CD14-positive monocyte (primary cell): ENCODE measurements around the gene METAP1D. TPM values are rescaled to one million over a fixed set of nuclear protein-coding genes. Genes with fewer than 3 reads are reported as not detected.
A peak's percentile ranks its signal among the peaks of the same experiment; 100 is the strongest.

Source experiments
- DNase-seq, 3 donors: peaks; one replicate each; pipeline ENCODE4 v3.0.0-alpha.2; 2011 to 2022
- H2AFZ ChIP-seq: 2 replicates; pipeline ENCODE4 v1.6.0; 2012; ENCODE audit warnings: mild to moderate bottlenecking, low read depth, low read length, inconsistent platforms; ENCODE audit not compliant: insufficient read depth, poor library complexity, severe bottlenecking
- H3K27ac ChIP-seq, 2 donors: 1 replicate in 1 of 2; 2 replicates in 1 of 2; pipeline ENCODE4 v1.5.1; 2012 to 2013; ENCODE audit warnings: low read length in 2 of 2, control low read depth in 1 of 2, inconsistent platforms in 1 of 2, low read depth in 1 of 2, mild to moderate bottlenecking in 1 of 2
- H3K27me3 ChIP-seq, 2 donors: one replicate each; pipeline versions ENCODE4 v1.6.0 to v1.6.1; 2011 to 2013; ENCODE audit warnings: low read length in 2 of 2; ENCODE audit not compliant: control insufficient read depth in 2 of 2, insufficient read depth in 2 of 2
- H3K36me3 ChIP-seq, 2 donors: replicated peaks in 1 of 2; 1 replicate in 1 of 2; 2 replicates in 1 of 2; pipeline versions ENCODE4 v1.5.1 to v1.6.1; 2012 to 2013; ENCODE audit warnings: low read length in 2 of 2, control low read depth in 1 of 2, inconsistent platforms in 1 of 2, mild to moderate bottlenecking in 1 of 2; ENCODE audit not compliant: insufficient read depth in 2 of 2, control insufficient read depth in 1 of 2
- H3K4me1 ChIP-seq, 2 donors: 1 replicate in 1 of 2; 2 replicates in 1 of 2; pipeline versions ENCODE4 v1.5.1 to v1.6.1; 2012 to 2013; ENCODE audit warnings: low read length in 2 of 2, control low read depth in 1 of 2, inconsistent platforms in 1 of 2, mild to moderate bottlenecking in 1 of 2, moderate library complexity in 1 of 2; ENCODE audit not compliant: insufficient read depth in 2 of 2, control insufficient read depth in 1 of 2
- H3K4me2 ChIP-seq: replicated peaks from 2 replicates; pipeline ENCODE3; 2012; ENCODE audit warnings: low read length, moderate library complexity, mild to moderate bottlenecking; ENCODE audit not compliant: poor library complexity, severe bottlenecking; ENCODE audit errors: extremely low read depth
- H3K4me3 ChIP-seq, 3 experiments: fragments of 200-600 bp in 1 of 3; sonication (generic) in 1 of 3; replicated peaks in 1 of 3; 1 replicate in 2 of 3; 2 replicates in 1 of 3; pipeline ENCODE4 v1.5.1; 2011 to 2013; ENCODE audit warnings: low read length in 3 of 3, mild to moderate bottlenecking in 3 of 3, control low read depth in 2 of 3, low read depth in 2 of 3, inconsistent platforms in 1 of 3, moderate library complexity in 1 of 3
- H3K79me2 ChIP-seq: 2 replicates; pipeline ENCODE4 v1.6.0; 2012; ENCODE audit warnings: mild to moderate bottlenecking, control low read depth, inconsistent platforms, low read length, moderate library complexity; ENCODE audit not compliant: insufficient read depth
- H3K9ac ChIP-seq: 2 replicates; pipeline ENCODE4 v1.6.0; 2017; ENCODE audit warnings: low read length, mild to moderate bottlenecking; ENCODE audit not compliant: insufficient read depth, poor library complexity, severe bottlenecking
- H3K9me3 ChIP-seq, 2 donors: replicated peaks in 1 of 2; 1 replicate in 1 of 2; 2 replicates in 1 of 2; pipeline versions ENCODE4 v1.5.1 to v1.6.1; 2012 to 2013; ENCODE audit warnings: low read length in 2 of 2, control low read depth in 1 of 2; ENCODE audit not compliant: control insufficient read depth in 1 of 2, insufficient read depth in 1 of 2
- H4K20me1 ChIP-seq: 2 replicates; pipeline ENCODE4 v1.6.0; 2012; ENCODE audit warnings: mild to moderate bottlenecking, low read length, control low read depth, moderate library complexity; ENCODE audit not compliant: insufficient read depth
- H3K27ac Mint-ChIP-seq, 7 donors: one replicate each; pipeline ENCODE4 v1.8.0; 2020; ENCODE audit warnings: mild to moderate bottlenecking in 7 of 7, mixed read lengths in 7 of 7, moderate library complexity in 6 of 7, inconsistent platforms in 2 of 7
- H3K27me3 Mint-ChIP-seq, 3 donors: one replicate each; pipeline ENCODE4 v1.8.0; 2021 to 2022; ENCODE audit warnings: low read depth in 3 of 3, mild to moderate bottlenecking in 3 of 3, mixed read lengths in 3 of 3, moderate library complexity in 3 of 3, inconsistent platforms in 1 of 3
- H3K36me3 Mint-ChIP-seq, 2 donors: one replicate each; pipeline ENCODE4 v1.8.0; 2020; ENCODE audit warnings: mixed read lengths in 2 of 2, inconsistent platforms in 1 of 2, mild to moderate bottlenecking in 1 of 2
- H3K4me1 Mint-ChIP-seq: one replicate; pipeline ENCODE4 v1.8.0; 2020; ENCODE audit warnings: mild to moderate bottlenecking, mixed read lengths
- H3K4me3 Mint-ChIP-seq, 2 donors: one replicate each; pipeline ENCODE4 v1.8.0; 2020; ENCODE audit warnings: mild to moderate bottlenecking in 2 of 2, mixed read lengths in 2 of 2, moderate library complexity in 1 of 2
- H3K9me3 Mint-ChIP-seq, 7 donors: one replicate each; pipeline ENCODE4 v1.8.0; 2020 to 2022; ENCODE audit warnings: mixed read lengths in 7 of 7, mild to moderate bottlenecking in 6 of 7, moderate library complexity in 6 of 7, inconsistent platforms in 2 of 7
- WGBS: methylation state at CpG from one replicate; pipeline ENCODE4 v1.1.5; 2013; ENCODE audit warnings: missing lambda C conversion rate; ENCODE audit not compliant: insufficient coverage; 5-methylcytosine and 5-hydroxymethylcytosine counted together
- intact Hi-C, 2 donors: fragments of 100-400 bp; cut with micrococcal nuclease; formaldehyde crosslinking; loops; one replicate each; pipeline versions ENCODE4 v1.15.0 to v1.15.1; 2023
- polyA minus RNA-seq: library from RNA; depleted of rRNA, polyadenylated mRNA; stranded (reverse); fragments of >200 nt; gene quantifications from 2 replicates; pipeline ENCODE4 v1.2.3, GENCODE V29; 2012
- polyA plus RNA-seq, 3 donors: library from polyadenylated mRNA; depleted of rRNA in 1 of 3; unstranded in 2 of 3; stranded (reverse) in 1 of 3; fragments of 300-500 nt in 2 of 3; fragments of >200 nt in 1 of 3; fragmentation: Illumina TruSeq in 2 of 3; gene quantifications; 1 replicate in 2 of 3; 2 replicates in 1 of 3; pipeline ENCODE4 v1.2.3, GENCODE V29; 2012 to 2021
- total RNA-seq, 12 experiments: library from RNA in 1 of 12; stranded (reverse) in 1 of 12; fragments of 120-200 nt in 1 of 12; gene quantifications; one replicate each; pipeline ENCODE4 v1.2.4 and lab custom pipeline; 2013 to 2026; ENCODE audit warnings: mixed read lengths in 6 of 12, inconsistent platforms in 1 of 12
- TF ChIP-seq, protein P1 (sequence below): fragments of 200-600 bp; IDR thresholded peaks from one replicate; pipeline ENCODE4 v1.8.0; 2022; ENCODE audit warnings: antibody characterized with exemption, mild to moderate bottlenecking

Gene METAP1D
- 0.94 TPM for total RNA-seq (2013)
- polyA plus RNA-seq (1 to 10 TPM in 1 of 3 donors, under 1 TPM in 2; 0.37 to 1.7 (median 0.41) TPM), polyA minus RNA-seq (0.56 and 0.83 TPM in 2 replicates), total RNA-seq (lab: John Stamatoyannopoulos, UW) (0.08 to 2.2 (median 1.1) reads per million in 11 experiments)

DNA sequence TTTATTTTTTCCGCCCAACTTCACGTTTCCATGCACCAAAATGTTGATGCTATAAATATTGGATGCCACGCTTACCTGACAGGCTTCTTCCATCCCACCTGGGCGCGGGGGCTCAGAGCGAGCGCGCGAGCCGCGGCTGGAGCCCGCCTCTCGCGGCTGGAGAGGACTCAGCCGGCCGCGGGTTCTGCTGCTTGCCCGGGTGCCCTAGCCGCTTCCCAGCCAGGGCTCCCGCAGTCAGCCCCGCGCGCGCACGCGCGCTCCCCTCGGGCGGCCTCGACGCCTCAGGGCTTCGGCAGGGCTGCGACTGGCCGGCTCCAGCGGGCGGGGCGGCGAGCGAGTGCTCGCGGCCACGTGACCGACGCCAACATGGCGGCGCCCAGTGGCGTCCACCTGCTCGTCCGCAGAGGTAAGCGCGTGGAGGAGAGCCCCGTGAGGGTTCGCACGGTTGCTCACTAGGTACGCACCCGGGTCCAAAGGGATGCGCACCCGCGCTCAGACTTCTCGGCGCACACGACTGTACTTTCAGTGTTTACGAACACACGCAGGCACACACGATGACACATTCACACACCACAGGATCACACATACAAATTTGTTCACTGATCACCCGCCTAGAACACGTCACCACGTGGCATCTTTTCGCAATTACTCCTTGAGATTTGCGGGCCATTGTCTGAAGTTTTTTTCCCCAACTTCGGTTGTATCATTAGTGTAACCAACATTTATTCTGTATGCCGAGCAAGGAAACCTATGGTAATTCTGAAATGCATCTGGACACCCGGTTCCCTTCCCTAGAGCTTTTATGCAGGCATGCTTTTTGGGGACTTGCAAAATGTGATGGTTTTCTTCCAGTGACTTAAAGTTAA, at the start of gene METAP1D:
TSS of gene METAP1D (plus strand) at position 350 of the 866 bp plus-strand sequence. CDS start at position 367, 17 bp downstream.
- intact Hi-C loops = no loop called here
- peak within 1 kb of the TSS; percentile 76 to 91 (median 78) for H3K4me3 ChIP-seq
- peaks cover 0 to 4% of the 10 kb centered on the region in 2 donors for H3K27me3 ChIP-seq
- TF ChIP-seq, protein P1, sequence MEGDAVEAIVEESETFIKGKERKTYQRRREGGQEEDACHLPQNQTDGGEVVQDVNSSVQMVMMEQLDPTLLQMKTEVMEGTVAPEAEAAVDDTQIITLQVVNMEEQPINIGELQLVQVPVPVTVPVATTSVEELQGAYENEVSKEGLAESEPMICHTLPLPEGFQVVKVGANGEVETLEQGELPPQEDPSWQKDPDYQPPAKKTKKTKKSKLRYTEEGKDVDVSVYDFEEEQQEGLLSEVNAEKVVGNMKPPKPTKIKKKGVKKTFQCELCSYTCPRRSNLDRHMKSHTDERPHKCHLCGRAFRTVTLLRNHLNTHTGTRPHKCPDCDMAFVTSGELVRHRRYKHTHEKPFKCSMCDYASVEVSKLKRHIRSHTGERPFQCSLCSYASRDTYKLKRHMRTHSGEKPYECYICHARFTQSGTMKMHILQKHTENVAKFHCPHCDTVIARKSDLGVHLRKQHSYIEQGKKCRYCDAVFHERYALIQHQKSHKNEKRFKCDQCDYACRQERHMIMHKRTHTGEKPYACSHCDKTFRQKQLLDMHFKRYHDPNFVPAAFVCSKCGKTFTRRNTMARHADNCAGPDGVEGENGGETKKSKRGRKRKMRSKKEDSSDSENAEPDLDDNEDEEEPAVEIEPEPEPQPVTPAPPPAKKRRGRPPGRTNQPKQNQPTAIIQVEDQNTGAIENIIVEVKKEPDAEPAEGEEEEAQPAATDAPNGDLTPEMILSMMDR = no peak
- H3K79me2 ChIP-seq = no peaks in the 10 kb centered on the region
- Mint-ChIP-seq H3K27me3 (peaks cover 10 to 16% (median 11%) of the 10 kb centered on the region in 3 donors), H3K36me3 (no peaks in the 10 kb centered on the region), H3K9me3 (no peaks in the 10 kb centered on the region), H3K27ac (peak within 1 kb of the TSS; percentile 80 to 94 (median 91)), H3K4me3 (peak within 1 kb of the TSS; percentile 92 to 99), H3K4me1 (peaks cover 16% of the 10 kb centered on the region)
- peak within 1 kb of the TSS; percentile 73 for H3K4me2 ChIP-seq
- WGBS = 0% methylated on average over 70 of the region's 73 CpGs
- no peaks in the 10 kb centered on the region for H3K36me3 ChIP-seq
- H3K27ac ChIP-seq = peak within 1 kb of the TSS in 1 of 2 donors; percentile 78
- peak; percentile 84 to 88 (median 87) for DNase-seq
- H3K9me3 ChIP-seq = no peaks in the 10 kb centered on the region
- H3K9ac ChIP-seq = peak within 1 kb of the TSS; percentile 52
- H4K20me1 ChIP-seq = no peaks in the 10 kb centered on the region
- peak within 1 kb of the TSS; percentile 81 for H2AFZ ChIP-seq
- H3K4me1 ChIP-seq = peaks cover 11 to 16% of the 10 kb centered on the region in 2 donors

- no peak overlapping the region for H2AFZ ChIP-seq
- Mint-ChIP-seq H3K9me3 (peaks cover 0 to 2% (median 0%) of the 10 kb centered on the region in 7 donors), H3K27ac (peak overlapping the region in 1 of 7 donors; percentile 11), H3K27me3 (peaks cover 0 to 2% (median 0%) of the 10 kb centered on the region in 3 donors), H3K36me3 (peaks cover 16 to 19% of the 10 kb centered on the region in 2 donors), H3K4me1 (peaks cover 35% of the 10 kb centered on the region), H3K4me3 (no peak overlapping the region)
- TF ChIP-seq, protein P1 = no peak
- no peak overlapping the region for H3K4me3 ChIP-seq
- H3K36me3 ChIP-seq = peaks cover 0 to 7% of the 10 kb centered on the region in 2 donors
- H4K20me1 ChIP-seq = no peaks in the 10 kb centered on the region
- H3K27me3 ChIP-seq = no peaks in the 10 kb centered on the region
- no peak overlapping the region for H3K9ac ChIP-seq
- intact Hi-C loops = no loop called here
- H3K79me2 ChIP-seq = peaks cover 25% of the 10 kb centered on the region
- H3K4me1 ChIP-seq = peaks cover 40 to 43% of the 10 kb centered on the region in 2 donors
- H3K9me3 ChIP-seq = no peaks in the 10 kb centered on the region
- DNase-seq = no peak
- no peak overlapping the region for H3K27ac ChIP-seq
- H3K4me2 ChIP-seq = no peak overlapping the region
These were observed 47.5 kb upstream of the METAP1D start for GRCh38 chr2:171952276-171952675.
